ENCODE data around the gene TRAF7.

Gene TRAF7

DNA sequence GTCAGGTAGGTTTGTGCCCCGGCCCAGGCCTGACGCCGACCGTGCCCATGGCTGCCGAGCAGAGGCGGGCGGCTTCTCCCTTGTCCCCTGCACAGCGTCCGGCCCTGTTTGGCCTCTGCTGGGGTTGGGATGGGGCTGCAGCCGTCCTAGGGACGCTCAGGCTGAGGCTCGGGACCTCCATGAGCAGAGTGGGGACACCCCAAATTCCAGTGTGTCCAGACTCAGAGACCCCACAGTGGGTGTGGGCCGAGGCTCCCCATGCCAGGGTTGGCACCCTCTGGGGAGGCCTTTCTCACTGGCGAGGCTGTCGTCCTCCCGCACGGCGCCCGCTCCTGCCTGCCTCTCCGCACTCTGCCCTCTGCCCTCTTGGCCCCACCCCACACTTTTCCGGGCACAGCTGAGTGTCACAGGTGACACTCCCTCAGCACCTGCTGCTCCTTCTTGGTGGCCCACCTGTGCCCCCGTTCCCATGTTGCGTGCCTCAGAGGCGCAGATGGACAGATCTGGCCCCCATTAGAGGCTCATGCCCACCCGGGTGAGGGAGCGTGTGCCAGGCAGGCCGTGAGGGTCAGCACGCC is 16.1 kb downstream of the TRAF7 start:
- no peak overlapping the region for H3K4me3 ChIP-seq (ENCODE audit: low read depth, low read length)
- TF ChIP-seq, protein P1, sequence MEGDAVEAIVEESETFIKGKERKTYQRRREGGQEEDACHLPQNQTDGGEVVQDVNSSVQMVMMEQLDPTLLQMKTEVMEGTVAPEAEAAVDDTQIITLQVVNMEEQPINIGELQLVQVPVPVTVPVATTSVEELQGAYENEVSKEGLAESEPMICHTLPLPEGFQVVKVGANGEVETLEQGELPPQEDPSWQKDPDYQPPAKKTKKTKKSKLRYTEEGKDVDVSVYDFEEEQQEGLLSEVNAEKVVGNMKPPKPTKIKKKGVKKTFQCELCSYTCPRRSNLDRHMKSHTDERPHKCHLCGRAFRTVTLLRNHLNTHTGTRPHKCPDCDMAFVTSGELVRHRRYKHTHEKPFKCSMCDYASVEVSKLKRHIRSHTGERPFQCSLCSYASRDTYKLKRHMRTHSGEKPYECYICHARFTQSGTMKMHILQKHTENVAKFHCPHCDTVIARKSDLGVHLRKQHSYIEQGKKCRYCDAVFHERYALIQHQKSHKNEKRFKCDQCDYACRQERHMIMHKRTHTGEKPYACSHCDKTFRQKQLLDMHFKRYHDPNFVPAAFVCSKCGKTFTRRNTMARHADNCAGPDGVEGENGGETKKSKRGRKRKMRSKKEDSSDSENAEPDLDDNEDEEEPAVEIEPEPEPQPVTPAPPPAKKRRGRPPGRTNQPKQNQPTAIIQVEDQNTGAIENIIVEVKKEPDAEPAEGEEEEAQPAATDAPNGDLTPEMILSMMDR (IDR thresholded peaks at IDR 0.05; ENCODE audit: insufficient read depth, low read depth, low read length, missing control alignments), result no peak
- DNase-seq (ENCODE audit: low read depth), result no peak

DNA sequence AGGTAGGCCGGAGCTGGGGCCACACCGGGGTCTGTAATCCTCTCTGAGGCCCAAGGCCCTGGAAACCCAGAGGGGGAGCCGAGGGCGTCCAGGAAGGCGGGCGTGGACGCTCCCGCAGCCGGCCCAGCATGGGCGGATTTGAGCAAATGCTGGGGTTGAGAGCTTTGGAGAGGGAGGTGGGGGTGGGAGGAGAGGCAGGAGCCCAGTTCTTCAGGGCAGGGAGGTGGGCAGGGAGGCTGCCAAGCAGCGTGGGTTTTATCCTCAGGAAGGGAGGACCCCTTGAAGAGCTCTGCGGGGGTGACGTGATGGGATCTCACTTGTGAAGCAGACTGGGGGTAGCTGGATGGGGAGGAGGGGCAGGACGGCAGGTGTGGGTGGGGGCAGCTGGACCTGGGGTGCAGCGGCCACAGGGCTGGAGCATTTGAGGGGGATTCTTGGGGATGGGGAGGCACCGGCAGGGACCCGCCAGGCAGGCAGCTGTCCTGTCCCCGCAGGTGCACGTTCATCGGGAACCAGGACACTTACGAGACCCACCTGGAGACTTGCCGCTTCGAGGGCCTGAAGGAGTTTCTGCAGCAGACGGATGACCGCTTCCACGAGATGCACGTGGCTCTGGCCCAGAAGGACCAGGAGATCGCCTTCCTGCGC is 17.2 kb downstream of the TRAF7 start:
- H3K4me3 ChIP-seq (ENCODE audit: low read depth, low read length), result no peak overlapping the region
- TF ChIP-seq, protein P1 (IDR thresholded peaks at IDR 0.05; ENCODE audit: insufficient read depth, low read depth, low read length, missing control alignments), result no peak
- no peak for DNase-seq (ENCODE audit: low read depth)

DNA sequence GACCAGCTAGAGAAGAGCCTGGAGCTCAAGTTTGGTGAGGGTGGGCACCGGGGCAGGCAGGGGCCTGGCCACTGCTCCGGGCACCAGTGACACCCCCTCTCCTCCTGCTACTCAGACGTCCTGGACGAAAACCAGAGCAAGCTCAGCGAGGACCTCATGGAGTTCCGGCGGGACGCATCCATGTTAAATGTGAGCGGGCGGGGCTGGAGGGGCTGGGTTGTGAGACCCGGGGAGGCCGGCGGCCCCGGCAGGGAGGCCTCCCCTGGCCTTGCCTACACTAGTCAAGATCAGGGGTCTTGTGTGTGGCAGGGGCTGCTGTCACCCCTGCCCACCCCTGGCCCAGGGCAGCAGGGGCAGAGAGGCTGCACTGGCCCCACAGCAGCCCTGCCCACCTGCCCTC is 17.8 kb downstream of the TRAF7 start:
- DNase-seq (ENCODE audit: low read depth), result no peak
- H3K4me3 ChIP-seq (ENCODE audit: low read depth, low read length), result no peak overlapping the region
- TF ChIP-seq, protein P1 (IDR thresholded peaks at IDR 0.05; ENCODE audit: insufficient read depth, low read depth, low read length, missing control alignments), result no peak

DNA sequence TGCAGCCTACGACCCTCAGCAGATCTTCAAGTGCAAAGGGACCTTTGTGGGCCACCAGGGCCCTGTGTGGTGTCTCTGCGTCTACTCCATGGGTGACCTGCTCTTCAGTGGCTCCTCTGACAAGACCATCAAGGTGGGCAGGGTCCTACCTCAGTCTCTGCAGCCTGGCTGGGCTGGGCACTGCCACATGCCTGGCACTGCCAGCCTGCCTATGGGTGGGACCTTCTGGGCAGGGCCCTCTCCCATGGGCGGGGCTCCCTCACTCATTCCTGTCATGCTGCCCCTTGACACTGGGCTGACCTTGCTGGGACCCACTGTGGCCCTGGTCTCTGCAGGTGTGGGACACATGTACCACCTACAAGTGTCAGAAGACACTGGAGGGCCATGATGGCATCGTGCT is 18.3 kb downstream of the TRAF7 start:
- no peak for DNase-seq (ENCODE audit: low read depth)
- H3K4me3 ChIP-seq (ENCODE audit: low read depth, low read length), result no peak overlapping the region
- TF ChIP-seq, protein P1 (IDR thresholded peaks at IDR 0.05; ENCODE audit: insufficient read depth, low read depth, low read length, missing control alignments), result no peak

DNA sequence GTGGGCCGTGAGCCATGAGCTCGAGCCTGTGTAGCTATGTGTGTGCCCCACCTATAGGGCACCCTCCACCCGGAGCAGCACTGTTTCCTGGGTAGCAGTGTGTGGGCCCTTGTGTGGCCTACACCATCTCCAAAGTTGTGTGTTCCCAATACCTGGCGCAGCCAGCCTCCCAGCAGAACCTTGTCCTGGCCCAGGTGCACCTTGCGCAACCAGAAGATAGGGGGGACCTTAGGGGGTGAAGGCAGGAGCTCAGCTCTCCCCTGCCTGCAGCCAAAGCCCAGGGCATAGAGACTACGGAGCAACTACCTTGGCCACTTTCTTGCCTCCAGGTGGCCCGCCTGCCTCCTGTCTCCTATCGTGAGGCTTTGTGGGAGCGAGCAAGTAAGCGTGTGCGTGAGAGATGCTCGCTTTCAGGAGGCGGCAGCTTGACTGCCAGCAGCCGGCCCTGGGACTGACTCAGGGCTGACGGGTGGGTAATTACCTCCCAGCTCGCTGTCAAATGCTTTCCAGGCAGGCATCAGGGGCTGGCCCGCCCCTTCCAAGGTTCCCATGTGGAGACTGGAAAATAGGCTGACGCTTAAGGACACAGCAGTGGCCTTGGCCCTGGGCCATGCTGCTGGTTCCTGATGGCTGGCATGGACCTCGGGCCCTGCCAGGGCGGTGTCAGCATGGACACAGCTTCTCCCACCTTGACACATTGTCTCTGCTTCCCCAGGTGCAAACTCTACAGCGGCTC is 19.0 kb downstream of the TRAF7 start:
- H3K4me3 ChIP-seq (ENCODE audit: low read depth, low read length), result no peak overlapping the region
- no peak for DNase-seq (ENCODE audit: low read depth)
- TF ChIP-seq, protein P1 (IDR thresholded peaks at IDR 0.05; ENCODE audit: insufficient read depth, low read depth, low read length, missing control alignments), result no peak

DNA sequence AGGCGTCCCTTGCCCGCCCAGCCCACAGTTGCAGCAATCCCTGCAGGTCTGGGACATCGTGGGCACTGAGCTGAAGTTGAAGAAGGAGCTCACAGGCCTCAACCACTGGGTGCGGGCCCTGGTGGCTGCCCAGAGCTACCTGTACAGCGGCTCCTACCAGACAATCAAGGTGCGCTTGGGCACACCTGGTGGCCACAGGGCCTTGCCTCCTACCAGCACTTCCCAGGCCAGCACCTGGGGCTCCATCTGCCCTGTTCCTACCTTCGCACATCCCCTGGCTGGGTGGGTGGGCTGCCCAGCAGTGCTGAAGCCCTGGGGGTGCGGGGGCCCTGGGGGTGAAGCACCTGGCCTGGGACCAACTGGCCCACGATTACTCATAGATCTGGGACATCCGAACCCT is 19.9 kb downstream of the TRAF7 start:
- TF ChIP-seq, protein P1 (IDR thresholded peaks at IDR 0.05; ENCODE audit: insufficient read depth, low read depth, low read length, missing control alignments), result no peak
- DNase-seq (ENCODE audit: low read depth), result no peak
- no peak overlapping the region for H3K4me3 ChIP-seq (ENCODE audit: low read depth, low read length)

All from GM12865 (cell line).